ENCODE results near the gene ATM.
"Not testable (repeated sequence)": the region's sequence is repeated elsewhere in the genome, so short reads cannot be mapped to it uniquely, and the experiment has no call there.

ATM gene

DNA sequence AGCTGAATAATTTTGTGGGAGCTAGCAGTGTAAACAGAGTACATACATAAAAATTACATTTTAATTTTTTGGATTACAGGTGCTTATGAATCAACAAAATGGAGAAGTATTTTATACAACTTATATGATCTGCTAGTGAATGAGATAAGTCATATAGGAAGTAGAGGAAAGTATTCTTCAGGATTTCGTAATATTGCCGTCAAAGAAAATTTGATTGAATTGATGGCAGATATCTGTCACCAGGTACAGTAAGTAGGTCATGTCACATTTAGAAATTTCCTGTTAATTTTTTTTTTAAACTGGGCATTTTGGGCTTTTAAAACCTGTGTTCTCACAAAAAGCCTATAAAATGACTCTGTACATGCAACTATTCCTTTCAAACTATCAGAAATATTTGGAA, 24.0 kb downstream of the ATM start:
- Histone ChIP-seq H3K4me1 (no peaks in the 10 kb centered on the region), H3K36me3 (peaks cover 31 to 64% (median 33%) of the 10 kb centered on the region in 3 donors), H3K4me3 (no peak overlapping the region), H3K27me3 (no peaks in the 10 kb centered on the region), H3K9me3 (no peaks in the 10 kb centered on the region), H3K27ac (no peak overlapping the region)
- intact Hi-C loops (cut with DNase I; ENCODE audit: low total_unique reads), result no loop called here
- DNase-seq, result no peak
- TF ChIP-seq, protein P1, sequence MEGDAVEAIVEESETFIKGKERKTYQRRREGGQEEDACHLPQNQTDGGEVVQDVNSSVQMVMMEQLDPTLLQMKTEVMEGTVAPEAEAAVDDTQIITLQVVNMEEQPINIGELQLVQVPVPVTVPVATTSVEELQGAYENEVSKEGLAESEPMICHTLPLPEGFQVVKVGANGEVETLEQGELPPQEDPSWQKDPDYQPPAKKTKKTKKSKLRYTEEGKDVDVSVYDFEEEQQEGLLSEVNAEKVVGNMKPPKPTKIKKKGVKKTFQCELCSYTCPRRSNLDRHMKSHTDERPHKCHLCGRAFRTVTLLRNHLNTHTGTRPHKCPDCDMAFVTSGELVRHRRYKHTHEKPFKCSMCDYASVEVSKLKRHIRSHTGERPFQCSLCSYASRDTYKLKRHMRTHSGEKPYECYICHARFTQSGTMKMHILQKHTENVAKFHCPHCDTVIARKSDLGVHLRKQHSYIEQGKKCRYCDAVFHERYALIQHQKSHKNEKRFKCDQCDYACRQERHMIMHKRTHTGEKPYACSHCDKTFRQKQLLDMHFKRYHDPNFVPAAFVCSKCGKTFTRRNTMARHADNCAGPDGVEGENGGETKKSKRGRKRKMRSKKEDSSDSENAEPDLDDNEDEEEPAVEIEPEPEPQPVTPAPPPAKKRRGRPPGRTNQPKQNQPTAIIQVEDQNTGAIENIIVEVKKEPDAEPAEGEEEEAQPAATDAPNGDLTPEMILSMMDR (IDR thresholded peaks at IDR 0.05), result no peak

GRCh38 chr11:108253176-108253575, 30.3 kb downstream of the ATM start:
- TF ChIP-seq, protein P1 (IDR thresholded peaks at IDR 0.05), result no peak
- Histone ChIP-seq H3K27ac (no peak overlapping the region), H3K36me3 (peaks cover 72 to 88% (median 76%) of the 10 kb centered on the region in 3 donors), H3K9me3 (no peaks in the 10 kb centered on the region), H3K27me3 (no peaks in the 10 kb centered on the region), H3K4me1 (no peaks in the 10 kb centered on the region), H3K4me3 (no peak overlapping the region)
- DNase-seq, result no peak
- intact Hi-C loops (cut with DNase I; ENCODE audit: low total_unique reads), result no loop called here

DNA sequence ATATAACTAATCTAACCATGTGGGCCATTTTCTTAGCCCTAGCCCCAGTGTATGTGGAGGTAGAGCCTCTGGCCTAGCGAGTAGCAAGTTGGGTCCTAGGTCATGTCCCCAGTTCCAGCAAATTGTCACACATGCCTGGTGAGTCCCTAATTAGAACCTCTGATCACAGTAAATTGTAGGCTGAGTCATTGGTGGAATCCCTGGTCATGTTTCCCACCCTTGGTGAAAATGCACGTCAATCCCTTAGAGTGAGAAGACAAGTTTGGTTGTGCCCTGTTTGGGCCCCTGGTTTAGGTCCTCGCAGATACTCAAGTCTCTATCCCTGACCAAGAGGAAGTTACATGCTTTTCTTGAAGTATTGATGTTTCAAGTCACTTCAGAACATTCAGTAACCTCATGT, 46.7 kb downstream of the ATM start:
- intact Hi-C loops (cut with DNase I; ENCODE audit: low total_unique reads), result no loop called here
- H3K9me3 ChIP-seq, result peaks cover 0 to 4% (median 0%) of the 10 kb centered on the region in 3 donors

GRCh38 chr11:108276985-108277616, 54.2 kb downstream of the ATM start:
- H3K27ac ChIP-seq; DNase-seq; H3K4me3 ChIP-seq; H3K4me1 ChIP-seq; intact Hi-C loops (cut with DNase I; ENCODE audit: low total_unique reads); H3K27me3 ChIP-seq; H3K9me3 ChIP-seq: not testable (repeated sequence)
- peaks cover 65 to 82% (median 66%) of the 10 kb centered on the region in 3 donors for H3K36me3 ChIP-seq

More for the DNA sequence above, 46.7 kb downstream of the ATM start:
- no peaks in the 10 kb centered on the region for H3K4me1 ChIP-seq
- DNase-seq, result no peak
- no peak overlapping the region for H3K27ac ChIP-seq
- H3K27me3 ChIP-seq, result no peaks in the 10 kb centered on the region
- peaks cover 40 to 63% (median 51%) of the 10 kb centered on the region in 3 donors for H3K36me3 ChIP-seq
- TF ChIP-seq, protein P1 (IDR thresholded peaks at IDR 0.05), result no peak
- H3K4me3 ChIP-seq, result no peak overlapping the region

DNA sequence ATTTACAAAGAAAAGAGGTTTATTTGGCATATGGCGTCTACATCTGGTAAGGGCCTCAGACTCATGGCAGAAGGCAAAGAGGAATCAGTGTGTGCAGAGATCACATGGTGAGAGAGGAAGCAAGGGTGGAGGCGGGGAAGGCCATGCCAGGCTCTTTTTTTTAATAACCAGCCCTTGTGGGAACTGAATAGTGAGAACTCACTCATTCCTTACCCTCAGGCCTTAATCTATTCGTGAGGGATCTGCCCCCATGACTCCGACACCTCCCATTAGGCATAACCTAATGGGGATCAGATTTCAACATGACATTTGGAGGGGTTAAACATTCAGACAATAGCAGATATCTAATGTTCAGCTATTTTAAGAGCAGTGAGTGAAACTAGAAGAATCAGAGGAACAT, 55.7 kb downstream of the ATM start:
- no peak overlapping the region for H3K27ac ChIP-seq
- TF ChIP-seq, protein P1 (IDR thresholded peaks at IDR 0.05), result no peak
- H3K36me3 ChIP-seq, result peaks cover 61 to 80% (median 66%) of the 10 kb centered on the region in 3 donors
- peaks cover 0 to 9% (median 0%) of the 10 kb centered on the region in 3 donors for H3K9me3 ChIP-seq
- intact Hi-C loops (cut with DNase I; ENCODE audit: low total_unique reads), result no loop called here
- no peaks in the 10 kb centered on the region for H3K4me1 ChIP-seq
- DNase-seq, result peak in 1 of 2 donors; percentile 22
- H3K4me3 ChIP-seq, result no peak overlapping the region
- no peaks in the 10 kb centered on the region for H3K27me3 ChIP-seq

DNA sequence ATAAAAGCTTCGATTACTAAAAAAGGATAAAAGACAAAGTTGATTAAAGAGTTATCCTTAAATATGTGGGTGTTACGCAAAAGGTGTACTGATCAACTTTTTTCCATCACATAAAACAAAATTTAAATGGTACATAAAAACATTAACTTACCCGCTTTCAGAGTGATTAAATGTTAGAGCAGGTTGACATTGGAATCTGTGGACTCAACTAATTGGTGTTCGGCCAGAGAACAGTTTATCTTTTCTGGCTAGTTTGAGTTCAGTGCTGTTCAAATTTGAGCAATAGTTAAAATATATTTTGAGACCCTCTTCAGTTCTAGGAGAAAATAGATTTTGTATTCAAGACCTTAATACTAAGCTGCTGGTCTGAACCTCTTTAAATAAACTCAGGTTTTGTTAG, 56.1 kb downstream of the ATM start:
- no peaks in the 10 kb centered on the region for H3K27me3 ChIP-seq
- H3K27ac ChIP-seq, result no peak overlapping the region
- H3K4me1 ChIP-seq, result no peaks in the 10 kb centered on the region
- intact Hi-C loops (cut with DNase I; ENCODE audit: low total_unique reads), result no loop called here
- TF ChIP-seq, protein P1 (IDR thresholded peaks at IDR 0.05), result no peak
- no peak overlapping the region for H3K4me3 ChIP-seq
- H3K9me3 ChIP-seq, result peaks cover 0 to 9% (median 0%) of the 10 kb centered on the region in 3 donors
- peaks cover 56 to 78% (median 66%) of the 10 kb centered on the region in 3 donors for H3K36me3 ChIP-seq
- no peak for DNase-seq
